HG03159 (cell line): ENCODE measurements around the gene RETREG2.

Experiments
- ATAC-seq: cut with Tn5 transposase; IDR thresholded peaks from one replicate; pipeline ENCODE4 v1.9.1; 2021; ENCODE audit warnings: mild to moderate bottlenecking, moderate library complexity; ENCODE audit not compliant: unreplicated experiment

RETREG2 gene

DNA sequence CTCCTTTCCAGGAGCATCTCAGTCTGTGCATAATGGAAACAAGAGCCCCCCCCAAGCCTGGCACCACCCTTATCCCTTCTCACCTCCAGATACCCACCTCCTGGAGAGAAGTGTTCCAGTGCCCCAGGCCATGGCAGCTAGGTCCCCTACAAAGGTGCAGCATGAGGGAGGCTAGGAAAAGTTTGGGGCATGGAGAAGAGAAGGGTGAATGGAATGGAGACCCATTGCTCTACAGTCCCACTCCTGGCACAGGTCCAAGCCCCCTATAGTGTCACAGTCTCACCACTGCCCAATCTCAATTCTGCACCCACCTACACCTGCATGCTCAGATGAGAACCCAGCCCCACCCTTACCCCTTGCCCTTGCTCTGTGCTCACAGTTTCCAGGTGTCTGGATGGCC lies 9.1 kb upstream of the RETREG2 start:
- ATAC-seq = no peak

DNA sequence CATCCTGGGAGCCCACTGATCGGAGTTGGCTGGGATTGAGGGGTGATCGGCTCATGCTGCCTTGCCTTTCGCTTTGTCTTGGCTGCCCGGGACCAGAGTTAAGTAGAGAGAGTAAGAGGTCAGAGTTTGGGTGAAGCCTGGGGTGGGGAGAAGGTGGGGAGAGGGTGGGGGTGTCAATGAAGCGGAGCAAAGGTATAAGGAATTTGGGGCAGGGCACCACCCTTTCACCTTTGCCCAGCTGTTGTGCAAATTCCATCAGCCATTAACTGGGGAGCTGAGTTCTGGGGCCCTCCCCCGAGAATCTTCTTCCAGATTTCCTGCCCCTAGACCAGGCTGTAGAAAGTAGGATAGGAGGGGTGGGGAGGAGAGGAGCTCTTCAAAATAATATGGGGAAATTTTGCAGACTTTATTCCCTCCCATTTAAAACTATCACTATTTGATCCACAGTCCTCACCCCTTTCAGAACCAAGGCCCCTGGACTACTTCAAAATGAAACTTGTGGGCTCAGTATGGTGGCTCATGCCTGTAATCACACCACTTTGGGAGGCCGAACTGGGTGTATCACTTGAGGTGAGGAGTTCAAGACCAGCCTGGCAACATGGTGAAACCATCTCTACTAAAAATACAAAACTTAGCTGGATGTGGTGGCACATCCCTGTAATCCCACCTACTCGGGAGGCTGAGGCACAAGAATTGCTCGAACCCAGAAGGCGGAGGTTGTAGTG lies 8.0 kb upstream of the RETREG2 start, which contains the start of gene SLC23A3:
Gene SLC23A3, minus strand, starts transcription at position 100 of the 725 bp plus-strand sequence. Its CDS starts 45 bp downstream, at position 55.
- ATAC-seq = no peak

- no peak for ATAC-seq
Observed at GRCh38 chr2:219171231-219171651, 6.8 kb upstream of the RETREG2 start.

DNA sequence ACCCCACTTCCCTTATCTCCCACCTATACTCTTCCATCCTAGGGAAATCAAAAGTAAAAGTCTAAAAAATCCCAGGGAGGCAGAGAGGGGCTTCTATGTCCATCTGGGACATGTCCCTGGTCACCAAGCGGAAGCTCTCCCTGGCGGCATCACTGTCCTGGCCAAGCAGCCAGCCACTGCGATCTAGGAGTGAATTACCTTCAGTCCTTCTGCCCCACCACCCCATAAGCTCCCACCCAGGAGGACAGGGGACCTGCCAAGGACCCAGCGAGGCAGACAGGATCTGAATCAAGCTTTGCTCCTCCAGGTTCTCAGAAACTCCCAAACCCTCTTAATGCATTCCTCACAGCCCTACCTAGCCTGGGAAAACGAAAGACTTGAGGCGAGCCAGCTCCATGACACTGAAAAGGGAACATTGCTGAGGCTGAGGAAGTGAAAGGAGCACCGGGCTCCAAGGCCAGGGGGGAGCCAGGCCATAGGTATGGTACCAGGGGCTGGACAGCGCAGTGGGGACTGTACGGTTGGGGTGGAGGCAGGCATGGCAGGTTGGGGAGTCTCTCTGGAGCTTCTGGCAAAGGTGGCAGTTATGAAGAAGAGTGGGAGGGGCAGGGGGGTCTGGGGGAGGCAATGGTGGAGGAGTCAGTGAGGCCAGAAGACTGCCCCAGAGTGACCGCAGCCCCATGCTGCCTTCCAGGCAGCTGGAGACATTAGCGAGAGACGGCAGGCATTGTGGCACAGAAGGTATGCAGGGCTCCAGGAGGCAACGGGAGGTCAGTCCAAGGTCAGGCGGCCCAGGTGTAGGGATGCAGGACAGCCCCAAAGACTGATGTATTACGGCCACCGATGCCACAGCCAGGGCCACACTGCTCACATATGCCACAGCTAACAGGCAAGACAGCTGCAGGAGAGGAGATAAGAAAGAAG lies 5.6 kb upstream of the RETREG2 start:
- no peak for ATAC-seq

DNA sequence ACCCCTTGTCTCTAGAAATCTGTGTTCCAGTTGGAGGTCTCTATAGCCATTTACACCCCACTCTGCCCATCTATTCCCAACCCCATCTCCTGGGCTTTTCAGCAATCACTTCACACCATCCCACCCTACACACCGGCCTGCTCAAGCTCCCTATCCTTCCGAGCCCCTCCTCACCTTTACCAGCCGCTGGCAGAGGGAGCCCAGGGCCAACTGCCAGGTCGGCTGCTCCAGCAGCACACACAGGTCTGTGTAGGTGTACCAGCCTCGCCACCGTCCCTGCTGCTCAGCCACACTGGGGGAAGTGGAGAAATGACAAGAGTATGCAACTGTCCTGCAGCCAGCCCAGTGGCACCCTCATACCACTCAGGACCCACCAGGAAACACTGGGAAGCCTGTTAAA lies 4.9 kb upstream of the RETREG2 start:
- ATAC-seq = no peak

GRCh38 chr2:219174146-219174545 lies 3.9 kb upstream of the RETREG2 start:
- no peak for ATAC-seq

DNA sequence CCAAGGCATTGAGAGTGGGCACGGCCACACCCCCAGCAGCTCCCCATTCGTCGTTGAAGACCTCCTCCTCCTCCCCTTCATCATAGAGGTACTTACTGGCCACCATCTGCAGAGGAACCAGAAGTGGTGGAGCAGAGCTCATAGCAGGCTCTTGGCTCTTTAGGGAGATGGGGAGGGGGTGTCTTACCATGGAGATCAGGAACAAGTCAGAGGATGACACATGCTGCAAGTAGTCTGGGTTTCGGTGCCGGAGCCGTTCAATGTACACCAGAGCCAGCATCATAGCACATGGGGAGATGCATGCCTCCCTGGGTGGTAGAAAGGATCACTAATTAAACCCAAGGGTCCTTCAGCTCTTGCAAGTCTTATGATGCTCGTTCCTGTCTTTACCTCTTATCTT lies 3.3 kb upstream of the RETREG2 start:
- no peak for ATAC-seq

DNA sequence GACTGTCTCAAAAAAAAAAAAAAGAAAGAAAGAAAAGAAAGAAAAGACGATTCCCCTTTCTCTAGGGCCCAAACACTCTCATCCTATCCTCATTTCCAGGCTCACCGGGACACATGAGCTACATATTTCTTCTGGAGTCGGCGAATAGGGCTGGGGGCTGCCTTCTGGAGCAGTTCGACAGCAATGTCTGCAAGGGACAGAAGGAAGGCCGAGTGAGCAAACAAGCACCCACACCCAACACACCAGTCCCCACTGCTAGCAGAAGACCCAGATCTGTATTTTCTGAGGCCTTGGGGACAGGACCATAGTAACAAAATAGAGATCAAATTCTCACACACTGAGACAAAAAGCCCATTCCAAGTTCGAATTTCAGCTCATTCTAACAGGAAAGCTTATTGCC lies 2.6 kb upstream of the RETREG2 start:
- no peak for ATAC-seq

- ATAC-seq = peak; percentile 17
Observed at GRCh38 chr2:219175928-219176817, 1.9 kb upstream of the RETREG2 start.

GRCh38 chr2:219176818-219177551 lies 1.1 kb upstream of the RETREG2 start, which contains the start of gene CNPPD1:
CNPPD1 (minus strand) TSS chr2:219176925; CDS start chr2:219176828, 97 bp downstream.
- peak; percentile 64 for ATAC-seq

DNA sequence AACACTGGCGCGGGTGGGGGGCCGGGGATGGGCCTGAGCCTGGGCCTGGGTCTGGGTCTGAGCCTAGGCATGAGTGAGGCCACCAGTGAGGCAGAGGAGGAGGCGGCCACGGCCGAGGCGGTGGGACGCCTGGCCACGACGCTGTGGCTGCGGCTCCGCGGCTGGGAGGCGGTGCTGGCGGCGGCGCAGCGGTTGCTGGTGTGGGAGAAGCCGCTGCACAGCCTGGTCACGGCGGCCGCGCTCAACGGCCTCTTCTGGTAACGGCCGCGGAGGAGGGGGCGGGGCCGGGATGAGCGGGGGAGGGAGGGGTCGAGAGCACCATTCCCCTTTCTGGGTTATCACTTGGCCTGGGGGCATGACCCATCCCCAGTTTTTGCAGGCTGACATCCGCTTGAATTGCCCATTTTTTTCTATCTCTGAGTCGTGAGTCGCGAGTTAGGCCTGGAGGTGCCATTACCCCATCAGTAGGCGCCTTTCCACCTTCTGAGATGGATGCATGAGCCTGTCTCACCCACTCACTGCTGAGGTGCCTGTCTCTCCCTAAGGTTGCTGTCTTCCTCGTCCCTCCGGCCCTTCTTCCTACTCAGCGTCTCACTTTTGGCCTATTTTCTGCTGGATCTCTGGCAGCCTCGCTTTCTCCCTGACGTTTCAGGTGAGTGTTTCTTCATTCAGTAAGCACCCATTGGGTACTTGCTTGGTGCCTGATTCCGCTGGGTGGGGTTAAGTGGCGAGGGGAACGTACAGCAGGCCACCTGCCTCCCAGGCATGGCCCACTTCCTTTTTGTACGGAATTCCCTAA lies 501 bp downstream of the RETREG2 start:
- ATAC-seq = peak; percentile 13

DNA sequence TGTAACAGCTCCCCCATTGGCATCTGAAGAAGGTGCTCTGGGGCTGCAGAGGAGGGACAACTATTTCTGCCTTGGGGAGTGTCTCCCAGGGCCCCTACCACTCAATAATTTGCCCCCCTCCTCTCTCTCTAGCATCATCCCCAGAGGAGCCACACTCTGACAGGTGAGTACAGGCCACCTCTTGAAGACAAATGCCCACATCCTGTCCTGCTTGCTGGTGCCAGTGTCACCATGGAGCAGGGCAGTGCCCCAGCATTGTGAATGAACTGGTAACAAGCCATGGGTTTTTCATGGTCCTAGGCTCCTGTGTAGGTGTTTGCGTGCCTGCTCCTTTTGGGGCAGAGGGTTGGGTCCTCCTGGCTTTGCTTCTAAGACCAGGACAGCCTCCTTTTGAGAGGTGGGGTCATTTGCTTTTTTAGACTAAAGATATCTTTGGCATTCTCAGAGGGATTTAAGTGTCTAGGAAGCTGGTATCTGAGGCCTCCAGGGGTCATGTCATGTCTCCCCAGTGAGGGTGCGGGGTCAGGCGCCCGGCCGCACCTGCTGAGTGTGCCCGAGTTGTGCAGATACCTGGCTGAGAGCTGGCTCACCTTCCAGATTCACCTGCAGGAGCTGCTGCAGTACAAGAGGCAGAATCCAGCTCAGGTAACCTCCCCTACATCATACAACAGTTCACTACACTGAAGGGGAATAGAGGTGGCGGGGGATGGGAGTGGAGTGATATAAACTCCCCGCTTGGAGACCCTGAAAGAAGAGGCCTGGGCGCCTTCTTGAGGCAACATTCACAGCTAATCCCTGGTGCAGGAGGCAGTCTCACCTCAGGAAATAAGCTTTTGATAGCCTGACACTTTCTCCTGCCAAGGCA lies 1.8 kb downstream of the RETREG2 start:
- ATAC-seq = no peak

GRCh38 chr2:219180961-219181360 lies 2.9 kb downstream of the RETREG2 start:
- no peak for ATAC-seq

DNA sequence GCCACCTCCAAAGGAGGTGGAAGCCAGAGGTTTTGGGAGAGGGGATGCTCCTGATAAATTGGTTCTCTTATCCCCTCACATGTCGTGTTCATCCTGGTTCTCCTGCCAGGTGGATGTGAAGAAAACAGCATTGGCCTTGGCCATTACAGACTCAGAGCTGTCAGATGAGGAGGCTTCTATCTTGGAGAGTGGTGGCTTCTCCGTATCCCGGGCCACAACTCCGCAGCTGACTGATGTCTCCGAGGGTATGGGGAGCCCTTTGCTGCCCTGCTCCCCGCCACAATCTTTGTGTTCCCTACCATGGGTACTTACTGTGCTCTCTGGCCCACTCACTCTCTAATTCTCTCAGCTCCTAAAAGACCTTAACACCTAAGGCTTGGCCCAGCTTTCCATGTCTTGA lies 3.5 kb downstream of the RETREG2 start:
- no peak for ATAC-seq

DNA sequence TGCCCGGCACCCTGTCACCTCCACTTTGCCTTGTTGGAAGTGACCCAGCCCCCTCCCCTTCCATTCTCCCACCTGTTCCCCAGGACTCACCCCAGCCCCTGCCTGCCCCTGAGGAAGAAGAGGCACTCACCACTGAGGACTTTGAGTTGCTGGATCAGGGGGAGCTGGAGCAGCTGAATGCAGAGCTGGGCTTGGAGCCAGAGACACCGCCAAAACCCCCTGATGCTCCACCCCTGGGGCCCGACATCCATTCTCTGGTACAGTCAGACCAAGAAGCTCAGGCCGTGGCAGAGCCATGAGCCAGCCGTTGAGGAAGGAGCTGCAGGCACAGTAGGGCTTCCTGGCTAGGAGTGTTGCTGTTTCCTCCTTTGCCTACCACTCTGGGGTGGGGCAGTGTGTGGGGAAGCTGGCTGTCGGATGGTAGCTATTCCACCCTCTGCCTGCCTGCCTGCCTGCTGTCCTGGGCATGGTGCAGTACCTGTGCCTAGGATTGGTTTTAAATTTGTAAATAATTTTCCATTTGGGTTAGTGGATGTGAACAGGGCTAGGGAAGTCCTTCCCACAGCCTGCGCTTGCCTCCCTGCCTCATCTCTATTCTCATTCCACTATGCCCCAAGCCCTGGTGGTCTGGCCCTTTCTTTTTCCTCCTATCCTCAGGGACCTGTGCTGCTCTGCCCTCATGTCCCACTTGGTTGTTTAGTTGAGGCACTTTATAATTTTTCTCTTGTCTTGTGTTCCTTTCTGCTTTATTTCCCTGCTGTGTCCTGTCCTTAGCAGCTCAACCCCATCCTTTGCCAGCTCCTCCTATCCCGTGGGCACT lies 4.5 kb downstream of the RETREG2 start:
- ATAC-seq = no peak

- ATAC-seq = no peak
Observed at GRCh38 chr2:219183151-219183772, 5.2 kb downstream of the RETREG2 start.

GRCh38 chr2:219184121-219184520 lies 6.0 kb downstream of the RETREG2 start:
- no peak for ATAC-seq
